Testis (tissue), 2 donors: ENCODE results near the gene SPOCK2.

Experiments used
- POLR2A ChIP-seq: fragments of 450-650 bp; IDR thresholded peaks from one replicate; pipeline ENCODE4 v1.6.1; 2017; ENCODE audit warnings: antibody characterized with exemption, mild to moderate bottlenecking, moderate library complexity
- TF ChIP-seq, protein P1 (sequence below), 3 experiments: fragments of 450-650 bp in 2 of 3; fragments of 200-600 bp in 1 of 3; sonication (generic) in 1 of 3; IDR thresholded peaks; one replicate each; pipeline ENCODE4 v1.5.1; 2016 to 2019; ENCODE audit warnings: antibody characterized with exemption in 3 of 3, mild to moderate bottlenecking in 2 of 3, moderate library complexity in 1 of 3

DNA sequence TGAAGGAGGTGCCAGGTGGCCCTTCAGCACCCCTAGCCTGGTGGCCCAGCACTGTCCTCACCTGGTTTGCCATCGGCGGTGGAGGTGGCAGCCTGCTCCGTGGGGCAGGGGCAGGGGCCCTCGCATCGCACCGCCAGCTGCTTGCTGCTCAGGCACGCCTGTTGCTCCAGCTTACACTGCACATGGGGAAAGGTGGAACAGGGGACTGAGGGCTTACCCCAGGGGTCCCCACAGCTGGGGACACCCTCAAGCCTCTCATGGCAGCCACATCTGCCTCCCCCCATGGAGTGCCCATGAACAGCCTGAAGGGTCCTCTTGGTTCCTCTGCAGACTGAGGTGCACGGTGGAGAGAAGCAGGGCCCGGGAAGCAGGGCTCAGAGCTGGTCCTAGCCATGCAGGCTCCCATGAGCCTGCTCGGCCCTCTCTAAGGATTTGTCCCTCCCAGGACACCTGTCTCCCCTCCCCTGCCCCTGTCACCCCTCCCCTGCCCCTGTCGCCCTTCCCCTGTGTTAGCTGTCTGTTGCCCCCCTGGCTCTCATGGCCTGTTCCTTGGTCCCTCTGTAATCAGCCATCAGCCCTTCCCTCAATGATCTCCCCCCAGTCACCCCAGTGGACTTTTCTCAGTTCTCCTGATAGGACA is 20.1 kb downstream of the SPOCK2 start:
- no peak for TF ChIP-seq POLR2A
- TF ChIP-seq, protein P1, sequence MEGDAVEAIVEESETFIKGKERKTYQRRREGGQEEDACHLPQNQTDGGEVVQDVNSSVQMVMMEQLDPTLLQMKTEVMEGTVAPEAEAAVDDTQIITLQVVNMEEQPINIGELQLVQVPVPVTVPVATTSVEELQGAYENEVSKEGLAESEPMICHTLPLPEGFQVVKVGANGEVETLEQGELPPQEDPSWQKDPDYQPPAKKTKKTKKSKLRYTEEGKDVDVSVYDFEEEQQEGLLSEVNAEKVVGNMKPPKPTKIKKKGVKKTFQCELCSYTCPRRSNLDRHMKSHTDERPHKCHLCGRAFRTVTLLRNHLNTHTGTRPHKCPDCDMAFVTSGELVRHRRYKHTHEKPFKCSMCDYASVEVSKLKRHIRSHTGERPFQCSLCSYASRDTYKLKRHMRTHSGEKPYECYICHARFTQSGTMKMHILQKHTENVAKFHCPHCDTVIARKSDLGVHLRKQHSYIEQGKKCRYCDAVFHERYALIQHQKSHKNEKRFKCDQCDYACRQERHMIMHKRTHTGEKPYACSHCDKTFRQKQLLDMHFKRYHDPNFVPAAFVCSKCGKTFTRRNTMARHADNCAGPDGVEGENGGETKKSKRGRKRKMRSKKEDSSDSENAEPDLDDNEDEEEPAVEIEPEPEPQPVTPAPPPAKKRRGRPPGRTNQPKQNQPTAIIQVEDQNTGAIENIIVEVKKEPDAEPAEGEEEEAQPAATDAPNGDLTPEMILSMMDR (IDR thresholded peaks at IDR 0.05), result no peak
